Embryonic facial prominence (tissue), 1 donor: ENCODE data around the gene NDUFAB1.
"Not testable (repeated sequence)": the region's sequence is repeated elsewhere in the genome, so short reads cannot be mapped to it uniquely, and the experiment has no call there.

Experiments used
- DNase-seq: peaks from one replicate; pipeline ENCODE4 v3.0.0-alpha.2; 2016; ENCODE audit errors: extremely low spot score

NDUFAB1 gene

DNA sequence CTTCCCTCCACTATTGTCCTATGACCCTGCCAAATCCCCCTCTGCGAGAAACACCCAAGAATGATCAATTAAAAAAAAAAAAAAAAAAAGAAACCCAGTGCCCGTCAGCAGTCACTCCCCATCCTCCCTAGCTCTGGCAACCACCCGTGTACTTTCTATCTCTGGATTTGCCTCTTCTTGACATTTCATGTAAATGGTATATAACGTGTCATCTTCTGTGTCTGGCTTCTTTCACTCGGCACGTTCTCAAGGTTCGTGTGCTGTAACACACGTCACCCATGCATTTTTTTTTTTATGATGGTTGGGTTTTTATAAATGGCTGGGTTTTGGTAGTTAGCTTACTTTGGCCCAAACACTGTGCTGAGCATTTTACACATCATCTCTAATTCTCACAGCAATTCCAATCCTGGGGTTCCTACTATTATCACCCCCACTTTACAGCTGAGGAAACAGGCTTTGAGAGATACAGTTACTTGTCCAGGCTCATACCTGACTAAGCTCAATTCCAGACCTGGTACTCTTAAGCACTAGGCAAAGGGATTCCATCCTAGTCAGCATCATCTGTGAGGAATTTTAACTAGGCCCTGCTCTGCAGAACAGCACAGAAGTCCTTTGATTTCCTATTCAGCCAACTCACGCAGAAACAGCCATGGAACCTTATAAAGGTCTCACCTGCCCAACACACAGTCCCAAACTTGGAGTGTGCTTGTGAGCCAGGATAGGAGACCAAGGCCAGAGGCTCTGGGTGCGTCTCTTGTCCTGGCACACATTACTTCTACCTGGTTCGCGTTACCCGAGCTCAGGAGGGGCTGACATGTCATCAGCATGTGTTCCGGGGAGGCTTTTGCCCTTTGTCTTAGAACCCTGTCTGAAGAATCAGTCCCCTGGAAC, 11.7 kb downstream of the NDUFAB1 start:
- DNase-seq = no peak

DNA sequence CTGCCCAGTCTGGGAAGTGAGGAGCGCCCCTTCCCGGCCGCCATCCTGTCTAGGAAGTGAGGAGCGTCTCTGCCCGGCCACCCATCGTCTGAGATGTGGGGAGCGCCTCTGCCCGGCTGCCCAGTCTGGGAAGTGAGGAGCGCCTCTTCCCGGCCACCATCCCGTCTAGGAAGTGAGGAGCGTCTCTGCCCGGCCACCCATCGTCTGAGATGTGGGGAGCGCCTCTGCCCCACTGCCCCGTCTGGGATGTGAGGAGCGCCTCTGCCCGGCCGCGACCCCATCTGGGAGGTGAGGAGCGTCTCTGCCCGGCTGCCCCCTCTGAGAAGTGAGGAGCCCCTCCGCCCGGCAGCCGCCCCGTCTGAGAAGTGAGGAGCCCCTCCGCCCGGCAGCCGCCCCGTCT, 12.8 kb downstream of the NDUFAB1 start:
- DNase-seq = not testable (repeated sequence)

DNA sequence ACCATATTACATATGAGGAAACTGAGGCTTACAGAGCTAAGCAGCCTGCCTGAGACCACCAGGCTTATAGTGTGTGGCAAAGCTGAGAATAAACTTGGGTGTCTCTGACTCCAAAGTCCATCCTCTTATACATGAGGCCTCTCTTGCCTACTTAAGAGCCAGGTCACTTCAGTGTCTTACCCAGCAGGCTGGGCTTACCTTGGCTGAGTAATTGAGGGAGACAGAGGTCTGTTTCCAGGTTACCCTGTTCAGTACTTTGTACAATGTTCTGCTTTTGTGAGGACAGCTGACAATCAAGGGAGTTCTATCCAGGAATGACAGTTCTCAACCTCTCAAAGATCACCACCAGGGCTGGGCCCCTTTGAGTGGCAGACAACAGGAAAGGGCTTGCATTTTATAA, 14.4 kb downstream of the NDUFAB1 start:
- DNase-seq = no peak

DNA sequence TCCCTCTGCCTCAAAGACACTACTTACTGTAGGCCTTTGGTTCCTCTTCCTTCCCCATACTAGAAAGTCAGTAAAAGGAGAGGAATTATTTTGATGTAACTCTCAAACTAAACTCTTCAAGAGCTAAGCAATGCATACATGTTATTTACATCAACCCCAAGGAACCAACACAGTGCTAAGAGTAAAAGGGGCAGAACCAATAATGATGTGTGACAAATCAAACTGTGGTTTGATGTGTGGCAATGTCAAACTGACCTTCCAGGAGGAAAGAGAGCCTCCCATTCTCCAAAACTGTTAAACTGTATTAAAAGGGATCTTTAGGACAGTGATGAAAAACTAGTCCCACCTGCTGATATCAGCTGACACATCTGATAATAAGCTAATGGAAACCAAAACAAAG, 15.7 kb downstream of the NDUFAB1 start:
- DNase-seq = no peak

DNA sequence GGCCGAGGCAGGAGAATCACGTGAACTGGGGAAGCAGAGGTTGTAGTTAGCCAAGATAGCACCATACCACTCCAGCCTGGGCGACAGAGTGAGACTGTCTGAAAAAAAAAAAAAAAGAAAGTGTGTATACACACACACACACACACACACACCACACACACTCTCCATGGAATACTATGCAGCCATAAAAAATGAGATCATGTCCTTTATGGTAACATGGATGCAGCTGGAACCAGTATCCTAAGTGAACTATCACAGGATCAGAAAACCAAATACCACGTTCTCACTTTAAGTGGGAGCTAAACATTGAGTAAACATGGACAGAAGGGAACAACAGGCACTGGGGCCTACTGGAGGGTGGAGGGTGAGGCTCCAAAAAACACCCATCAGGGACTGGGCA, 16.7 kb downstream of the NDUFAB1 start:
- no peak for DNase-seq

DNA sequence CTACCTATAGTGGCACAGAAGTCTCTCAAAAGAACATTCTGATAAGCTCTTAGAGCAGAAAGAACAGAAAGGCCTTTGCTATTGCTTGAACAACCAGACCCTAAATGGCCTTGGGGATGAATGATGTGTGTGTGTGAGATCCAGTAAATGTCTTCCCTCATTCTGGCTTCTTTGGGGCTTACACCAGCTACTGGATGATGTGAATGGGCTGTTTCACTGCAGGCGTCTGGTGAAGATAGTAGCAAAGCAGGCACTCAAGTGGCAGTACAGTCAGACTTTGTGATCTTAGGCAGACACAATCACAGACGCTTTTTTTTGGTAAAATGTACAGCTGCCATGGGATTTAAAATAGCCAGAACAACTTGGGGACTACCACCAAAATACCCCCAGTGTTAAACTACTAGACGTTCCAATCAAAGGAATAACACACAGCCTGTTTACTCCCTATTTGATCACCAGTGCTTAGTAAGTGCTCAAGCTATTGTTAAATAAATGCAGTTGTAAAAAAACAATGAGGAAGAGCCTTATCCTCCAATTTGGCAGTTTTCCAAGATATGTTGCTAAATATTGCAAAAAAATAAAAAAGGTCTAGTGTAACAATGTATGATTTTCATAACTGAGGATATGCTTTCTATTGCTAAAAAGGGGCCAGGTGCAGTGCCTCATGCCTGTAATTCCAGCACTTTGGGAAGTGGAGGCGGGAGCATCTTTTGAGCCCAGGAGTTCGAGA, 17.9 kb downstream of the NDUFAB1 start:
- DNase-seq = no peak

DNA sequence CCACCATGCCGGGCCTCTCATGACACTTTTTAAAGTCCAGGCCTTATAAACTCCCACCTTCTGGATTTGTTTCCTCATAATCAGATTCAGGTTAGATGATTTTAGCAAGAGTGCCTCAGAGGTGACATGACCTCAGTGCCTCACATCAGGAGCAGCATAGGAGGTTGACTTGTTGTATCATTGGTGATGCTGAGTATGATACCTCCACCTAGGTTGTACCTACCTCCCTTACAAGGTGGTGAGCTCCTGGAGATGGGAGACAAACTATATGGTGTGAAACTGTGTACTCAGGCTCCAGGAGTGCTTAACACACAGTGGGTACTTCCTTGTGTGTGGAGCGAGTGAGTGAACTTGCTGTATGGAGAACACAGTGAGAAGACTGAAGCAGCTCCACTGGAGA, 18.6 kb downstream of the NDUFAB1 start:
- DNase-seq = no peak

DNA sequence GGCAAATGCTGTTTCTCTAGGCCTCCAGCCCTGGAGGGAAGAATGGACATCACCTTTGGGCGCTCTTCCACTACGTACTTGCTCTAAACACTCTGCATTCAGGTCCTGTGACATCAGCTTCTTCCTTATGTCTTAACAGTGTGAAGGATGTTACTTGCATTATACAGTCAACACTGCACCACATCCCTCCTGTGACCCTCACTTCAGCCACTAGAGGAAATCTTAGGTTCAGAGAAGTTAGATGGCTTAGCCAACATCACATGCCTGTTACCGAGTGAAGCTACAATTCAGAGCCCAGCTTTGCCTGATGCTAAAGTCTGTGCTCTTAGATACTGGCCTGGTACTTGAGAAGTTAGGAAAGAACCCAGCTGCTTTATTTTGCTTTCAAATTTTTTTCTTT, 20.3 kb downstream of the NDUFAB1 start:
- DNase-seq = no peak

DNA sequence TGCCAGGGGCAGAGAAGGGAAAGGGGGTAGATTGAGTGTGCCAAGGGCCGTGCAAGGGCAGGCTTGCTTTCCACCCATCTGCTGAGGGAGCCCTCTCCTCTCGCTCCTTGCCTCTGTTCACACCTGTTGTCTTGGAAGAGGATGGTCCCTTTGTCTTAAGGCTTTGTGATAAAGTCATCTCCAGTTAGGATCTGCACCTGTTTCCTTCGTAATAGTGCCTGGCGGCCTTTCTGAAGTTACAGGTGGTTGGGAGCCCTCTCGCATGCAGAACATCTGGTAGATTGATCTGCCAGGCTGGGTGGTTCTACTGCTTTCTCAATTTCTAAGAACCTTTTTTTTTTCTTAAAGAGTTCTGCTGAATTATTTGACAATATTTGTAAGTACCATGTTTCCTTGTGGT, 22.3 kb downstream of the NDUFAB1 start:
- no peak for DNase-seq

DNA sequence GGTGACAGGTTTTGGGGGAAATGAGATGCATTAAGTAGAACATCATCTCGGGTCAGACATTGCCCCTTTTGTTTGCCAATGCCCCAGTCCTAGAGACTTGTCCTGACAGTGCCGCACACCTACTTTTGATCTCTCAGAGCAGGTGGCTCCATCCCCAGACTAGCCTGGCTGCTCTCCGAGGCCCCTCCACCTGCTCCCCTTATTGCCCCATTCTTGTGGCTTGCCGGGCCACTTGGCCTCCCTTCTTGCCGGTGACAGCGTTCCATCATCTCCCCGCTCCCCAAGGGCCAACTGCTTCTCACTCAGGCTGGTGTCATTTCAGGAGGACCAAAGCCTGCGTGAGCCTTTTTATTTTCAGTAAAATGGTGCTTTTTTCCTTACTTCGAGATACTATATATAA, 23.7 kb downstream of the NDUFAB1 start:
- no peak for DNase-seq

DNA sequence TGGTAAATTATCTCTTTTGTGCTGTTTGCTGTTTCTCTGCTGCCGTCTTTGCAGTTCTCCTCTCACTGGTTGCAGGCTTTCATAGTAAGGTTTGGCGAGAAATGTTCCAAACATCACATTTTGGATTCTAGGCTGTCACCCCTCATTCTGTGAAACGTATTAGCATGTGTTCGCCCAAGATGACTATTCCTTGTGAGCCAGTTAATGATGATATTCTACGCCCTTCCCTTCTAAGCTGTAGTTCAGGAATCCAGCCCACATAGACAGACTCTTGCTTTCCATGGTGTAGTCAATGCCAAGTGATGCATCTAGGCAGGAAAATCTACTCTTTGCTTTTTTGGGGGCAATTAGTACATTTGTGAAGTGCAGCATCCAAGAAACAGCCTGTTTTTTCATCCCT, 24.2 kb downstream of the NDUFAB1 start:
- no peak for DNase-seq

DNA sequence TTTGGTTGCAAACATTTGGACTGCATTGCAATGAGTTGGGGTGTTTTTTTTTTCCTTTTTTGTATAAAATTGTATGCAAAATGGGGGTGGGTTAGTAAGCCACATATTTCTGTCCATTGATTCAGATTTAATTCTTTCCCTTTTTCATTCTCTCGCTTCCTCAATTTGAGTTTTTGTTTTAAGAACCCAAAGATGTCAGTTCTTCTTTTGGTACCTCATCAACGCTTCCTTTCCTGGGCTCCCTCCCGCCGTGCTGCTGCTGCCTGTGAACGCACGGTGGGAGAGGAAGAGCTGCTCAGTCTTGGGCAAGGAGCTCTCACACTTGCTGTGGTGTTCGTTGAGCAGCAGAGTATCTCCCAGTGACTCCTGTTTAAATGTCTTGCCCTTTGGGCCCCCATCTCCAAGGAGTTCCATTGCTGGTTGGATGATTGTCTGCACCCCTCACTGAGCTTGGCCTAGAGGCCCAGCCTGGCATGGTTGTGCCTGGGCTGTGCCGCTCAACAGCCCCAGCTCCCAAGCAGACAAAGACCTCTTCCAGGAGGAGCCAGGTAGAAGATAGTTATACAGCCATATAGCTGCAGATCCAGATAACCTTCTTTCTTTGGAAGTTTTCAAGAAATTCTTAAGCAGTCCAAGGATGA, 25.0 kb downstream of the NDUFAB1 start:
- DNase-seq = no peak

DNA sequence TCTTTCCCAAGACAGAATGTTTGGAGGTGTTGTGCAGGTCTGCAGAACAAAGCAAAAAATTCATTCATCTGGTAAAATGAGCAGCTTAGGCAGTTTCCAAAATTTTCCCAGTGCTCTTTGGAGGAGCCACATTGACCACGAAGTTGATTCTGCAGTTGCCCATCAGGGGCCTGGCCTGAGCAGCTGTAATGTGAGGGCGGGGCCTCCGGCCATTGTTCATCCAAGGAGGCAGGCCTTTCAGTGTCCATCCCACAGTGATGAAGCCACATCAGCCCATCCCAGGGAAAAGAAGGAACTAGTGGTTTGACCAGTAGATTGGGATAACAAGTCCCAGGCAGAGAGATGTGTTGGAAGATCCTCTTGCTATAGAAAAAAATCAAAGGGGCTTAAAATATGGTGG, 28.5 kb downstream of the NDUFAB1 start:
- no peak for DNase-seq

DNA sequence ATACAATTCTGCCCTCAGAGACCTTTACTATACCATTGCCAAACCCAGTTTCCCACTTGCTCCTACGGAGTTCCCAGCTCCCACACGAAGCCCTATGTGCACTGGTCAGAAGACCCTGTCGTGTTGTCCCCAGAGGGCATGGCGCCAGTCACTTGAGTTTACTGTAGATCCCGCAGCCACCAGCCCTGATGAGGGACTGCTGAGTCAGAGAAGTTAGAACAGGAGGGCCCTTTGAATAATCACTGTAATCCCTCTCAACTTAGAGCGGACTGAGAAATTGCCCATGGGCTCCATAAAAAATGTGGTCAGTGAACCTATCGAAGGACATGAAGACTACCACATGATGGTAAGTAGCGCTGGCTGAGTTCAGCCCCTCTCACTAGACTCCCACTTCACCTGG, 29.4 kb downstream of the NDUFAB1 start:
- DNase-seq = no peak

DNA sequence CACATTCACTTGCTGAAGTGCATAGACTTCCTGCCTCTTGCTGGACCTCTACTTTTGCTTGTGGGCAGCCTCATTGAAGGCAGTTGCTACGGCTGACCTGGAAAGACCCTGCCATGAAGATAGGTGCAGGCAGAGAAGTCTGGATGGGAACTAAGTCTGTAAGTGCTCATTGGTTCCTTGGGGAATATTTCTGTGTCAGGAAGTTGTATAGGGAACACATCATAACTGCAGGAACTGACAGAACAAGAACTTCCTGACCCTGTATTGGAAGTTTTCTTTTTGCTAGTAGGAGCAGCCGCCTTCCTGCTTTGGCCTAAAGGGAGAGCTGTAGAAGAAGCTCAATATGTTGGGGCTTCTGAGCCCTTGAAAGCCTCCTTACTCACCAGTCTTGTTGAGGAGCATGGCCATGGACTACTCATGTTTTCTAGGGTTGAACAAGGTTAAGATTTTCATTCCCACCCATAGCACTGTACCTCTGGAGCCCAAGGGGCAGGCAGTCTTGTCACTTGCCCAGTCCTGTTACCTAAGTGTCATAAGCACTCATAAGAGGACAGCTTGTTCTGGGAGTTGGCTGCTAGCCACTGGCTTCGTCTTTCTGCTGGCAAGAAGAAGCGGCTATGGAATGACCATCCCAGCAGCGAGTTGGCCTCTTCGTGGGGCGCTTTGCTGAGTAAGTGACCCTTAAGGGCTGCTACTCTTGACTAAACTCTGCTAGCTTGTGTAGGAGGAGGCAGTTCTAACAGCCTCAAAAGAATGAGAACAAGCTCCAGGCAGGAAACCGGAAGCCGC, 31.3 kb downstream of the NDUFAB1 start:
- no peak for DNase-seq

DNA sequence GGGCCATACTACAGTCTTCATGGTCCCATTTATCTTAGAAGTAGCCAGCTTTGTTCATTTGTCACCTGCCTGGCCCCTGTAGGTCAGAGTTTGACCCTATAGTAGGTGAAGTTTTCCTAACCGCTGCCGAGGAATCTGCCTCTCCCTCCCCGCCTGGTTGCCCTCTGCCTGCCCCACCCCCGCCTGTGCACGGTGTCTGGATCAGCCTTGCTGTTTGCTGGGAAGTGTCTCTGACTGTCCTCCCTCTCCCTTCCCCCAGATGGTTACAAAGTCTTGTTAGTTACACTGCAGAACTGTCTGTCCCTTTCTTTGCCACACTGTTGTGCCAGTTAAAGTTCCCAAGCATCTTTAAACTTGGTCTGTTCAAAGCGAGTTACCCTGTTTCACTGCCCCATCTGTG, 32.9 kb downstream of the NDUFAB1 start:
- DNase-seq = no peak

DNA sequence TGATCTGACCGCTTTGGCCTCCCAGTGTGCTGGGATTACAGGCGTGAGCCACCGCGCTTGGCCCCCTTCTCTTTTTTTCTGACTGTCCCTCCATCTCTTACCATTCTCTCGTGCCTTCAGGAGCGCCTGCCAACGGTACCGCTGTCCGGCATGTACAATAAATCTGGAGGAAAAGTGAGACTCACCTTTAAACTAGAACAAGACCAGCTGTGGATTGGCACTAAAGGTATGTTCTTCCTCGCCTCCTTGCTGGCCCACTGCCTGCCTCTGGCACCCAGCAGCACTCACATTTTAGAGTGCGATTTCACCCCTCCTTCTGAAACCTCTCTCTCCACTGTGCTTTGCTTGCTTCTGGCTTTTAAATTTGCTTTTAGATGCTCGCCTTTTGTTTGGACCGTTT, 33.6 kb downstream of the NDUFAB1 start:
- no peak for DNase-seq

DNA sequence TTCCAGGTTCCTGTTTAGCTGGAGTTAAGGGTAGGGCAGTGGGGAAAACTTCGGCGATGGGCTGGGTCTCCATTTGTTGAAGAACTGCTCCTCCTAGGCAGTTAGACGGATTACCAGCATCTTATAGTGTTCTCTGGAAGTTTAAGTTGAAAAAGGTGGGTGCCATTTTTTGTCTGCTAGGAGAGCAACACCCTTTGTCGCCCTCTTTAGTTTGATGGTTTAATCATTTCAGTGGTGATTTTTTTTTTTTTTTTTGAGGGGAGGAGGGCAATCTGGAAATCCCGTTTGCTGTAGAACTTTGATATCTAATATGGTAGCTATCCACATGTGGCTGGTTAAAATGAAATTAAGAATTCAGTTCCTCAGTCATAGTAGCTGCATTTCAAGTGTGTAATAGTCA, 34.5 kb downstream of the NDUFAB1 start:
- DNase-seq = no peak

DNA sequence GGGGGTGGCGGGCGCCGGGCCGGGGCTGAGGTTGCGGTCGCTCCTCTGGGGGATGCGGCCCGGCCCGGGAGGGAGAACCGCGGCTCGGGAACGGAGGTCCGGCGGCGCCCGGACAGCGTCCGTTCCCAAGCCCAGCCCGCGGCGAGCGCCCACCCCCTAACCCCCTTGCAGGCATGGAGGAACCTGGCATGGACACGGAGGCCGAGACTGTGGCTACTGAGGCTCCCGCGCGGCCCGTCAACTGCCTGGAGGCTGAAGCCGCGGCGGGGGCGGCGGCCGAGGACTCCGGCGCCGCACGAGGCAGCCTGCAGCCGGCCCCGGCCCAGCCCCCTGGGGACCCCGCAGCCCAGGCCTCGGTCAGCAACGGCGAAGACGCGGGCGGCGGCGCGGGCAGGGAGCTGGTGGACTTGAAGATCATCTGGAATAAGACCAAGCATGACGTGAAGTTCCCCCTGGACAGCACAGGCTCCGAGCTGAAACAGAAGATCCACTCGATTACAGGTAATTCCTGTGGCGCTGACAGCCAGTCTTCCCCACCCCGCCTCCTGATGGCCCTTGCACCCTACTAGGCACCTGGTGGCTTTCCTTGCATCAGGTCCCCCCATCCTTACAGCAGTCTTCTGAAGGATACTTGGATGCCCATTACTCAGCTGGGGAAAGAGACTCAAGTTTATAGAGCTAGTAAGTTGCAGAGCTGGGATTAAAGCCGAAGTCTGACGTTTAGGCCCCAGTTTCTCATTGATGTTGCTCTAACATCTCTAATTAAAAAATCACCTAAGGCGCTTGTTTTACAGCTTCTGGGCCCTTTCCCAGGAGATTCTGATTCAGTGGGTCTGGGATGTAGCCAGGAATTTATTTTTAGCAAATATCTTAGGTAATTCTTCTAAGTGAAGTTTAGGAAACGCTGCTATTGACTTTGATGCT, 38.1 kb downstream of the NDUFAB1 start:
- DNase-seq = no peak

DNA sequence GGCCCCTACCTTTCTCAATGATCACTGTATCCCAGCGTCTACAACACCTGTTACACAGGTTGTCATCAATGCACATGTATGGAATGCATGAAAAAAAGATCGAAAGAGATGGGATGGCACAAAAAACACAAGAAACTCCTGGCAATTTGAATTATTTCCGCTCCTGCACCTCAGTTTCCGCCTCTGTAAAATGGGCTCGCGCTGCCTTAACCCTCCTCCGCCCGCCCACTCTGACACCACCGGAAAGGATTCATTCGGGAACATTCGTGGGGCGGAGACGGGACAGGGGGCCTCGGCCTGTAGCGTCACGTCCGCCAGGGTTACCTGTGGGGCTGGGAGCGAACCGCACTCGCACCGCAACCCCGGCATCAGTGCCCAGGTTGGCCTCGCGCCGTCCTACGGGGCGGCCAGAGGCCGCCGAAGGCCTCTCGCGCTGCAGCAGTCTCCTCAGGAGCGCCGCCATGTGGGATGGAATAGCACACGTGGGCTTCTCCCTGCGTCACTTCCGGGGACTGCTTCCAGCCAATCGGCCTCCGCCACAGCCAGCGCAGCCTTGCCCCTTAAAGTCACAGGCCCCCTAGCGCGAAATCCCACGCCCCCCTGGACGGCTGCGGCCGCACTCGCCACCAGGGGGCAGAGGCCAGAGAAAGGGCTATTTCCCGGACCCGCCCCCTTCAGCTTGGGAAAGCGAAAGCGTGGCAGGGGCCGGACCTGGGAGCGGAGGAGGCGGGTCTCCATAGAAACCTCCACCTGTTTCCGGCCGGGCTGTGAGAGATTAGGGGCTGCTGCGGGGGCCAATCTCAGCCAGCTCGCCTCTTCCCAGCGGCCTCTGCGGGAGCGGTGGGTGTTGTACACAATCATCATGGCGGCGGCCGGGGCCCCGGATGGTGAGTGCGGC, 39.0 kb downstream of the NDUFAB1 start, which contains the start of the genes EARS2 and UBFD1:
EARS2 (minus strand) TSS at position 470 of the 898 bp plus-strand sequence; CDS start at position 463, 7 bp downstream.
UBFD1 (plus strand) TSS at position 847 of the 898 bp plus-strand sequence; CDS start at position 863, 16 bp downstream.
- DNase-seq = peak; percentile 93
